C4-2B (cell line): Measurements from ENCODE around the gene GPS2.

Experiments used
- CTCF ChIP-seq: fragments of 450-650 bp; conservative IDR thresholded peaks from 2 replicates; pipeline ENCODE4 v1.5.1; 2017; ENCODE audit warnings: mild to moderate bottlenecking
- ZFX ChIP-seq: fragments of 450-650 bp; IDR thresholded peaks from 2 replicates; pipeline ENCODE4 v1.6.1; 2017

GRCh38 chr17:7281074-7281952 is 33.8 kb downstream of the GPS2 start, which contains the start of gene SLC2A4:
- no peak for TF ChIP-seq CTCF
- TF ChIP-seq ZFX, result no peak
